ENCODE results near the gene C16orf87. TPM values are rescaled to one million over a fixed set of nuclear protein-coding genes. Genes with fewer than 3 reads are reported as not detected.

Gene C16orf87
- polyA plus RNA-seq, 2 of the 4 experiments (the other 2 are of a cell fraction) = 10.8 to 17.1 TPM

DNA sequence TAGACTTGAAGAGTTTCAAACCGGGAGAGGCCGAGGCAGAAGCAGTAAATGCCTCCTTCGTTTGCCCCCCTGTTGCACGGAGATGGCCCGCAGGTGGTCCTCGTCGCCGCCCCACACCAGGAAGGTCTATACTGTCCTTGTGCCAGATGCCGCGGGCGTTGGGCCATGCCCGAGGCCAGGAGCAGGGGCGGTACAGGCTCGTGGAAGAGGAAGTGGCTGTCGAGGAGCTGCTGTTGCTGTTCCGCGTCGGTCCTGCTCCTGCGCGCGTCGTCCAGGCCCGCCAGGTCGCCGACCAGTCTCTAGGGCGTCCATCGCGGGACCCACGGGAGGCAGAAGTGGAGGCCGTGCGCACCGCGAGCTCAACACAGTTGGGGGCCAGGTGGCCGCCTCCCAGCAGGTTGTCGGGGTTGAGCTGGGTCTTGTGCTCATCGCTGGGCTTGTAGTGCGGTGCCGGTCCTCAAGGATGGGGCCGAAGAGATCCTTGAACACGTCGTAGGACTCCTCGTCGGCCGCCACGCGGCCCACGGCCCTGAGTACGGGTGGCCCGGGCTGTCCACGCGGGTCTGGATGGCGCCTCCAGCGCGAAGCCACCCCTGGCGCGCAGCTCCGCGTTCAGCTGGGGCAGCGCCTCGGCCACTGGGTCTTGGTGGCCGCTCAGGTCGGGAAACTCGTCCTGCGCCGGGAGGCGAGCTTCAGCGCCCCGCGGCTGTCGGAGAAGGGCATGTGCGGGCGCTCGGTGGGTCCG lies 13.1 kb upstream of the C16orf87 start:
- no peak for DNase-seq (ENCODE audit: low read depth in 1 of 2, low spot score in 1 of 2)
- H3K4me1 ChIP-seq = no peaks in the 10 kb centered on the region
- H3K4me2 ChIP-seq = no peak overlapping the region
- H3K27ac ChIP-seq = no peak overlapping the region
- H3K4me3 ChIP-seq = no peak overlapping the region
- CTCF ChIA-PET = interaction anchor here (2.4 to 2.9 kb wide), 2 partner anchors 10 to 86 kb away, joined by 9 to 29 read pairs; no protein-coding TSS in a partner anchor
- 85% methylated on average over 74 of the region's 74 CpGs for WGBS (ENCODE audit: missing lambda C conversion rate)
- POLR2A ChIA-PET = no interaction called here
- peaks cover 4% of the 10 kb centered on the region; the same call in 1 of the 3 replicates for H3K9me3 ChIP-seq
- FAIRE-seq = no peak
- ATAC-seq = no peak
- TF ChIP-seq, protein P1, sequence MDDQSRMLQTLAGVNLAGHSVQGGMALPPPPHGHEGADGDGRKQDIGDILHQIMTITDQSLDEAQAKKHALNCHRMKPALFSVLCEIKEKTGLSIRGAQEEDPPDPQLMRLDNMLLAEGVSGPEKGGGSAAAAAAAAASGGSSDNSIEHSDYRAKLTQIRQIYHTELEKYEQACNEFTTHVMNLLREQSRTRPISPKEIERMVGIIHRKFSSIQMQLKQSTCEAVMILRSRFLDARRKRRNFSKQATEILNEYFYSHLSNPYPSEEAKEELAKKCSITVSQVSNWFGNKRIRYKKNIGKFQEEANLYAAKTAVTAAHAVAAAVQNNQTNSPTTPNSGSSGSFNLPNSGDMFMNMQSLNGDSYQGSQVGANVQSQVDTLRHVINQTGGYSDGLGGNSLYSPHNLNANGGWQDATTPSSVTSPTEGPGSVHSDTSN (IDR thresholded peaks at IDR 0.05) = no peak
- TF ChIP-seq CEBPB (IDR thresholded peaks at IDR 0.05) (no peak), EHMT2 (IDR thresholded peaks at IDR 0.05; ENCODE audit: low read depth) (no peak), RNF2 (IDR thresholded peaks at IDR 0.05; ENCODE audit: borderline replicate concordance, low read depth) (no peak), EP300 (IDR thresholded peaks at IDR 0.05) (no peak), HOXB13 (CRISPR knock-in tag; IDR thresholded peaks at IDR 0.05; ENCODE audit: low read depth) (no peak), ESRRA (IDR thresholded peaks at IDR 0.05; ENCODE audit: borderline replicate concordance, low read length) (no peak), SMC3 (IDR thresholded peaks at IDR 0.05) (no peak), CBX2 (IDR thresholded peaks at IDR 0.05; ENCODE audit: borderline replicate concordance, low read depth) (no peak), KDM1A (IDR thresholded peaks at IDR 0.05; ENCODE audit: low read depth) (no peak), NPAS2 (CRISPR knock-in tag; IDR thresholded peaks at IDR 0.05; ENCODE audit: borderline replicate concordance) (no peak), POLR2AphosphoS2 (conservative IDR thresholded peaks at IDR 0.05; ENCODE audit: low read length) (no peak), FOXS1 (CRISPR knock-in tag; IDR thresholded peaks at IDR 0.05) (no peak), PHF8 (IDR thresholded peaks at IDR 0.05; ENCODE audit: borderline replicate concordance, low read depth) (no peak), SREBF2 (IDR thresholded peaks at IDR 0.05) (no peak)
- TF ChIP-seq, protein P2, sequence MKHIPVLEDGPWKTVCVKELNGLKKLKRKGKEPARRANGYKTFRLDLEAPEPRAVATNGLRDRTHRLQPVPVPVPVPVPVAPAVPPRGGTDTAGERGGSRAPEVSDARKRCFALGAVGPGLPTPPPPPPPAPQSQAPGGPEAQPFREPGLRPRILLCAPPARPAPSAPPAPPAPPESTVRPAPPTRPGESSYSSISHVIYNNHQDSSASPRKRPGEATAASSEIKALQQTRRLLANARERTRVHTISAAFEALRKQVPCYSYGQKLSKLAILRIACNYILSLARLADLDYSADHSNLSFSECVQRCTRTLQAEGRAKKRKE (CRISPR knock-in tag; IDR thresholded peaks at IDR 0.05; ENCODE audit: low read depth) = no peak
- TF ChIP-seq, protein P3, sequence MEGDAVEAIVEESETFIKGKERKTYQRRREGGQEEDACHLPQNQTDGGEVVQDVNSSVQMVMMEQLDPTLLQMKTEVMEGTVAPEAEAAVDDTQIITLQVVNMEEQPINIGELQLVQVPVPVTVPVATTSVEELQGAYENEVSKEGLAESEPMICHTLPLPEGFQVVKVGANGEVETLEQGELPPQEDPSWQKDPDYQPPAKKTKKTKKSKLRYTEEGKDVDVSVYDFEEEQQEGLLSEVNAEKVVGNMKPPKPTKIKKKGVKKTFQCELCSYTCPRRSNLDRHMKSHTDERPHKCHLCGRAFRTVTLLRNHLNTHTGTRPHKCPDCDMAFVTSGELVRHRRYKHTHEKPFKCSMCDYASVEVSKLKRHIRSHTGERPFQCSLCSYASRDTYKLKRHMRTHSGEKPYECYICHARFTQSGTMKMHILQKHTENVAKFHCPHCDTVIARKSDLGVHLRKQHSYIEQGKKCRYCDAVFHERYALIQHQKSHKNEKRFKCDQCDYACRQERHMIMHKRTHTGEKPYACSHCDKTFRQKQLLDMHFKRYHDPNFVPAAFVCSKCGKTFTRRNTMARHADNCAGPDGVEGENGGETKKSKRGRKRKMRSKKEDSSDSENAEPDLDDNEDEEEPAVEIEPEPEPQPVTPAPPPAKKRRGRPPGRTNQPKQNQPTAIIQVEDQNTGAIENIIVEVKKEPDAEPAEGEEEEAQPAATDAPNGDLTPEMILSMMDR (IDR thresholded peaks at IDR 0.05) = no peak
- TF ChIP-seq, protein P4, sequence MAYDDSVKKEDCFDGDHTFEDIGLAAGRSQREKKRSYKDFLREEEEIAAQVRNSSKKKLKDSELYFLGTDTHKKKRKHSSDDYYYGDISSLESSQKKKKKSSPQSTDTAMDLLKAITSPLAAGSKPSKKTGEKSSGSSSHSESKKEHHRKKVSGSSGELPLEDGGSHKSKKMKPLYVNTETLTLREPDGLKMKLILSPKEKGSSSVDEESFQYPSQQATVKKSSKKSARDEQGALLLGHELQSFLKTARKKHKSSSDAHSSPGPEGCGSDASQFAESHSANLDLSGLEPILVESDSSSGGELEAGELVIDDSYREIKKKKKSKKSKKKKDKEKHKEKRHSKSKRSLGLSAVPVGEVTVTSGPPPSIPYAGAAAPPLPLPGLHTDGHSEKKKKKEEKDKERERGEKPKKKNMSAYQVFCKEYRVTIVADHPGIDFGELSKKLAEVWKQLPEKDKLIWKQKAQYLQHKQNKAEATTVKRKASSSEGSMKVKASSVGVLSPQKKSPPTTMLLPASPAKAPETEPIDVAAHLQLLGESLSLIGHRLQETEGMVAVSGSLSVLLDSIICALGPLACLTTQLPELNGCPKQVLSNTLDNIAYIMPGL (CRISPR knock-in tag; IDR thresholded peaks at IDR 0.05; ENCODE audit: borderline replicate concordance) = no peak
- TF ChIP-seq, protein P5, sequence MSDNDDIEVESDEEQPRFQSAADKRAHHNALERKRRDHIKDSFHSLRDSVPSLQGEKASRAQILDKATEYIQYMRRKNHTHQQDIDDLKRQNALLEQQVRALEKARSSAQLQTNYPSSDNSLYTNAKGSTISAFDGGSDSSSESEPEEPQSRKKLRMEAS (IDR thresholded peaks at IDR 0.05) = no peak
- TF ChIP-seq, protein P6, sequence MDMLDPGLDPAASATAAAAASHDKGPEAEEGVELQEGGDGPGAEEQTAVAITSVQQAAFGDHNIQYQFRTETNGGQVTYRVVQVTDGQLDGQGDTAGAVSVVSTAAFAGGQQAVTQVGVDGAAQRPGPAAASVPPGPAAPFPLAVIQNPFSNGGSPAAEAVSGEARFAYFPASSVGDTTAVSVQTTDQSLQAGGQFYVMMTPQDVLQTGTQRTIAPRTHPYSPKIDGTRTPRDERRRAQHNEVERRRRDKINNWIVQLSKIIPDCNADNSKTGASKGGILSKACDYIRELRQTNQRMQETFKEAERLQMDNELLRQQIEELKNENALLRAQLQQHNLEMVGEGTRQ (IDR thresholded peaks at IDR 0.05) = no peak
